K562 (cell line): ENCODE data around the gene COL16A1. TPM values are rescaled to one million over a fixed set of nuclear protein-coding genes. Genes with fewer than 3 reads are reported as not detected.

Experiments used
- ATAC-seq: fragments of 200-7000 bp; cut with Tn5 transposase; 3 replicates; pipeline ENCODE4 v1.9.1; 2020; ENCODE audit warnings: moderate library complexity
- BruUV-seq: library from RNA; stranded (reverse); fragments of 400-500 nt; replicated peaks from 2 replicates; lab custom pipeline; 2021; lab: Mats Ljungman, UMichigan
- CTCF ChIA-PET: fragments of 300-600 bp; formaldehyde crosslinking; extraction: SDS; loops from one replicate; lab custom pipeline; 2021; ENCODE audit warnings: low intra/inter-chr PET ratio; lab: Yijun Ruan, JAX
- POLR2A ChIA-PET: fragments of 300-600, 350-650 bp; sonication (Branson Sonifier 250); formaldehyde crosslinking; extraction: SDS; loops from one replicate; lab custom pipeline; 2021; ENCODE audit warnings: antibody characterized with exemption, inconsistent platforms; lab: Yijun Ruan, JAX
- DNase-seq, 4 experiments: peaks; one replicate each; pipeline versions ENCODE4 v3.0.0 to v3.0.0-alpha.2; 2011 to 2018; ENCODE audit warnings: low spot score in 3 of 4, mixed read lengths in 3 of 4; ENCODE audit errors: extremely low read depth in 1 of 4
- FAIRE-seq: peaks from 2 replicates; lab custom pipeline; 2011; peaks lifted over from hg19 to GRCh38; lab: Jason Lieb, UNC
- H2AFZ ChIP-seq: 2 replicates; pipeline ENCODE4 v1.6.0; 2011; ENCODE audit warnings: low read depth, low read length, control low read depth, inconsistent platforms
- H3K27ac ChIP-seq: fragments of 200-600 bp; 3 replicates; pipeline ENCODE4 v1.8.0; 2011; ENCODE audit warnings: low read depth, mild to moderate bottlenecking, control low read depth, inconsistent platforms, low read length, moderate library complexity, mixed read lengths; ENCODE audit errors: extremely low read depth
- H3K27me3 ChIP-seq, 2 experiments: fragments of 300-600 bp in 1 of 2; 2 replicates in 1 of 2; 3 replicates in 1 of 2; pipeline versions ENCODE4 v1.6.0 to v1.8.0; 2011; ENCODE audit warnings: inconsistent platforms in 2 of 2, low read length in 2 of 2, mild to moderate bottlenecking in 1 of 2, mixed read lengths in 1 of 2, moderate library complexity in 1 of 2; ENCODE audit not compliant: control insufficient read depth in 2 of 2, insufficient read depth in 2 of 2
- H3K36me3 ChIP-seq: fragments of 300-600 bp; 3 replicates; pipeline ENCODE4 v1.8.0; 2011; ENCODE audit warnings: mild to moderate bottlenecking, low read length, inconsistent platforms; ENCODE audit not compliant: control insufficient read depth, insufficient read depth
- H3K4me1 ChIP-seq, 2 experiments: fragments of 200-600 bp in 1 of 2; replicated peaks in 1 of 2; 2 replicates in 1 of 2; 3 replicates in 1 of 2; pipeline versions ENCODE4 v1.5.1 to v1.8.0; 2011; ENCODE audit warnings: inconsistent platforms in 2 of 2, low read length in 2 of 2, mild to moderate bottlenecking in 1 of 2, mixed read lengths in 1 of 2, moderate library complexity in 1 of 2; ENCODE audit not compliant: control insufficient read depth in 2 of 2, insufficient read depth in 2 of 2
- H3K4me2 ChIP-seq: 2 replicates; pipeline ENCODE4 v1.6.1; 2011; ENCODE audit warnings: low read length, control low read depth, inconsistent platforms, mixed read lengths; ENCODE audit not compliant: insufficient read depth
- H3K4me3 ChIP-seq: fragments of 200-600 bp; sonication (generic), shearing (Covaris generic); 2 replicates; pipeline ENCODE4 v1.5.1; 2016; ENCODE audit warnings: control low read depth, inconsistent platforms
- H3K79me2 ChIP-seq: fragments of 200-600 bp; 3 replicates; pipeline ENCODE4 v1.8.0; 2011; ENCODE audit warnings: low read length, inconsistent platforms; ENCODE audit not compliant: control insufficient read depth, insufficient read depth
- H3K9ac ChIP-seq, 2 experiments: 2 replicates each; pipeline versions ENCODE4 v1.6.0 to v1.6.1; 2011; ENCODE audit warnings: low read depth in 2 of 2, low read length in 2 of 2, control low read depth in 1 of 2, inconsistent platforms in 1 of 2, mild to moderate bottlenecking in 1 of 2, mixed read lengths in 1 of 2; ENCODE audit not compliant: insufficient read depth in 1 of 2
- H3K9me1 ChIP-seq: one replicate; pipeline ENCODE4 v1.6.0; 2011; ENCODE audit warnings: inconsistent platforms, mild to moderate bottlenecking, low read length, moderate library complexity; ENCODE audit not compliant: control insufficient read depth, insufficient read depth
- H3K9me3 ChIP-seq: replicated peaks from 2 replicates; pipeline ENCODE4 v1.5.1; 2011; ENCODE audit warnings: low read depth, low read length, inconsistent platforms; ENCODE audit not compliant: control insufficient read depth, insufficient read depth
- H4K20me1 ChIP-seq: replicated peaks from 2 replicates; pipeline ENCODE4 v1.6.1; 2011; ENCODE audit warnings: low read length, inconsistent platforms, mixed read lengths; ENCODE audit not compliant: control insufficient read depth, insufficient read depth
- EP300 ChIP-seq: IDR thresholded peaks from 2 replicates; pipeline ENCODE4 v1.6.1; 2012; ENCODE audit warnings: low read length, improper control_type of control experiment
- ZKSCAN8 ChIP-seq: fragments of 200-800 bp; sonication (Bioruptor generic); IDR thresholded peaks from 2 replicates; pipeline ENCODE4 v1.6.1; 2016; ENCODE audit warnings: missing genetic modification characterization, missing compliant biosample characterization
- ZNF551 ChIP-seq: fragments of 250-450 bp; sonication (Bioruptor Pico); IDR thresholded peaks from 2 replicates; pipeline ENCODE4 v1.5.0; 2021; ENCODE audit warnings: mild to moderate bottlenecking, moderate library complexity
- WGBS: fragments of 100-300 bp; shearing (Covaris generic); methylation state at CpG from one replicate; pipeline ENCODE4 v1.1.6; 2016; ENCODE audit warnings: low coverage, mixed read lengths; ENCODE audit not compliant: insufficient coverage; ENCODE audit errors: missing lambda C conversion rate; 5-methylcytosine and 5-hydroxymethylcytosine counted together
- in situ Hi-C: fragments of 300-500 bp; cut with MboI; formaldehyde crosslinking; loops from 4 replicates; pipeline ENCODE4 v1.15.0; 2018; ENCODE audit warnings: inconsistent platforms, mixed read lengths
- intact Hi-C: fragments of 100-400 bp; cut with micrococcal nuclease; formaldehyde crosslinking; loops from 2 replicates; pipeline ENCODE4 v1.14.2; 2022
- polyA plus RNA-seq, 8 experiments: library from polyadenylated mRNA; depleted of rRNA in 4 of 8; stranded (reverse) in 5 of 8; unstranded in 3 of 8; fragments of >200 nt; fragmentation: Nextera tagmentation in 2 of 8; fragmentation: Illumina TruSeq in 1 of 8; extraction: Ambion mirVana in 2 of 8; extraction: Trizol in 1 of 8; gene quantifications; 2 replicates each; pipeline versions ENCODE4 v1.2.1 to v1.2.3, GENCODE V29; 2011 to 2014; ENCODE audit warnings: inconsistent platforms in 1 of 8, missing spikeins in 1 of 8
- total RNA-seq, 7 experiments: library from RNA; depleted of rRNA in 6 of 7; stranded (reverse); fragments of >200 nt in 6 of 7; fragmentation: Illumina TruSeq in 2 of 7; extraction: Trizol in 2 of 7; gene quantifications; 2 replicates each; pipeline versions ENCODE4 v1.2.1 to v1.2.3, GENCODE V29; 2011 to 2021; ENCODE audit warnings: low replicate concordance in 1 of 7
- TF ChIP-seq, protein P1 (sequence below): sonication (generic); formaldehyde crosslinking; IDR thresholded peaks from 2 replicates; pipeline ENCODE4 v1.5.0; 2020; ENCODE audit warnings: missing genetic modification reagents
- TF ChIP-seq, protein P2 (sequence below): sonication (generic); formaldehyde crosslinking; IDR thresholded peaks from 2 replicates; pipeline ENCODE4 v1.9.0; 2022; ENCODE audit warnings: mild to moderate bottlenecking, missing genetic modification reagents

COL16A1 gene
- total and polyA plus RNA-seq, 9 of the 15 experiments (the other 6 are each of a cell fraction or from before 2014, with no cell fraction given): 0.11 to 0.60 (median 0.11) TPM; not detected in 6

DNA sequence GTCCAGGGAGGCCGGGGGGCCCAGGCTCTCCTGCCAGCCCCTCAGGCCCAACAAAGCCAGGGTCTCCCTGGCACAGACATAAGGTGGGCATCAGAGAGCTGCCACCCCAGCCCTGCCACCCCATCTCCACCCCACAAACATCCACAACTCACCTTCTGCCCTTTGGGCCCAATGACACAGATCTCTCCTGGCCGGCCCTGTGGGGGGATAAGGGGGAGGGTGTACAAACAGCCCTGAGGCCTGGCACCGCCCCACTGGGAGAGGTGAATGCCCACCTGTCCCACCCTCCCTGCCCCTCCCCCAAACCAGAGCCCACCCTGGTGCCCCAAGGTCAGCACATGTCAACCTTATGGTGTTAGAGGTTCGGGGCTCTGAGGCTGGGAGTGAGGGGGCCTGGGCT lies 12.4 kb downstream of the COL16A1 start:
- peaks cover 44% of the 10 kb centered on the region; the same call in 1 of the 2 replicates for H4K20me1 ChIP-seq
- ChIA-PET POLR2A (interaction anchor here (0.6 to 1.4 kb wide), 5 partner anchors 8 to 959 kb away, joined by 3 to 5 read pairs (median 4); partner anchors contain the start of gene RBBP4), CTCF (no interaction called here)
- no peaks in the 10 kb centered on the region for H3K9me3 ChIP-seq
- H2AFZ ChIP-seq: no peak overlapping the region
- WGBS: 0% methylated on average over 3 of the region's 4 CpGs
- no peaks in the 10 kb centered on the region for H3K9me1 ChIP-seq
- ATAC-seq: no peak
- H3K4me2 ChIP-seq: no peak overlapping the region
- peak overlapping the region in 1 of 2 experiments; percentile 36; a peak in 1 of 4 replicates for H3K9ac ChIP-seq
- H3K36me3 ChIP-seq: no peaks in the 10 kb centered on the region
- BruUV-seq: no TSS peak
- in situ Hi-C loops: no loop called here
- H3K4me3 ChIP-seq: no peak overlapping the region
- no peak for DNase-seq
- TF ChIP-seq ZKSCAN8 (CRISPR knock-in tag): no peak
- TF ChIP-seq, all 486 proteins: peak for 0
- intact Hi-C loops: no loop called here
- H3K4me1 ChIP-seq: peaks cover 0 to 6% of the 10 kb centered on the region in 2 experiments; a peak in 1 of 5 replicates
- H3K27ac ChIP-seq: no peak overlapping the region
- no peaks in the 10 kb centered on the region for H3K79me2 ChIP-seq
- H3K27me3 ChIP-seq: peaks cover 14 to 49% of the 10 kb centered on the region in 2 experiments; a peak in 4 of 5 replicates
- no peak for FAIRE-seq

DNA sequence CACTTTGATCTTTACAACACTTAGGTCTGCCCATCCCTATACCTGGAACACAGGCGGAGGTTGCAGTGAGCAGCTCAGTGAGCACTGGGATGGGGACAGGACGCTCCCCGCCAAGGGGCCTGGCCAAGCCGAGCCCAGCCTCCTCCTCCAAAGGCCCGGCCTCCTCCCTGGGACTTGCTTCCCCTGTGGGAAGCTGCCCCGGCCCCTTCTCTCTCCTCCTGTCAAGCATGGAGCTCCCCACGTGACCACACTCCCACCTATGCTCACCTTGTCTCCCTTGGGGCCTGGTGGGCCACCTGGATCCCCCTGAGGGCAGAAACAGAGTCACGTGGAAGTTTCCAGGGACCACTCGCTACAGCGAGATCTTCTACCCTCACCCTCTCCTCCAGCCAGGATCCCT lies 12.9 kb downstream of the COL16A1 start:
- 3% methylated on average over 10 of the region's 10 CpGs for WGBS
- intact Hi-C loops: no loop called here
- CTCF ChIA-PET: interaction anchor here (0.5 kb wide), 1 partner anchor 47 kb away, joined by 3 read pairs; no protein-coding TSS in a partner anchor

More for the DNA sequence above, 12.9 kb downstream of the COL16A1 start:
- H3K9ac ChIP-seq: no peak overlapping the region
- peaks cover 16 to 53% of the 10 kb centered on the region in 2 experiments; a peak in 4 of 5 replicates for H3K27me3 ChIP-seq
- DNase-seq (no peak), FAIRE-seq (no peak), ATAC-seq (peak; percentile 25; the same call in 1 of the 3 replicates)
- H3K4me3 ChIP-seq: no peak overlapping the region
- H3K79me2 ChIP-seq: no peaks in the 10 kb centered on the region
- BruUV-seq: no TSS peak
- H3K27ac ChIP-seq: no peak overlapping the region
- no peaks in the 10 kb centered on the region for H3K36me3 ChIP-seq
- TF ChIP-seq, protein P1, sequence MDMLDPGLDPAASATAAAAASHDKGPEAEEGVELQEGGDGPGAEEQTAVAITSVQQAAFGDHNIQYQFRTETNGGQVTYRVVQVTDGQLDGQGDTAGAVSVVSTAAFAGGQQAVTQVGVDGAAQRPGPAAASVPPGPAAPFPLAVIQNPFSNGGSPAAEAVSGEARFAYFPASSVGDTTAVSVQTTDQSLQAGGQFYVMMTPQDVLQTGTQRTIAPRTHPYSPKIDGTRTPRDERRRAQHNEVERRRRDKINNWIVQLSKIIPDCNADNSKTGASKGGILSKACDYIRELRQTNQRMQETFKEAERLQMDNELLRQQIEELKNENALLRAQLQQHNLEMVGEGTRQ (CRISPR knock-in tag): peak; percentile 56
- no peak for TF ChIP-seq ZNF551 (CRISPR knock-in tag)
- TF ChIP-seq EP300: no peak
- TF ChIP-seq, protein P2, sequence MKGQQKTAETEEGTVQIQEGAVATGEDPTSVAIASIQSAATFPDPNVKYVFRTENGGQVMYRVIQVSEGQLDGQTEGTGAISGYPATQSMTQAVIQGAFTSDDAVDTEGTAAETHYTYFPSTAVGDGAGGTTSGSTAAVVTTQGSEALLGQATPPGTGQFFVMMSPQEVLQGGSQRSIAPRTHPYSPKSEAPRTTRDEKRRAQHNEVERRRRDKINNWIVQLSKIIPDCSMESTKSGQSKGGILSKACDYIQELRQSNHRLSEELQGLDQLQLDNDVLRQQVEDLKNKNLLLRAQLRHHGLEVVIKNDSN (CRISPR knock-in tag): peak; percentile 67
- H2AFZ ChIP-seq: no peak overlapping the region
- peaks cover 47% of the 10 kb centered on the region; the same call in 1 of the 2 replicates for H4K20me1 ChIP-seq
- no peaks in the 10 kb centered on the region for H3K9me1 ChIP-seq
- no peak overlapping the region for H3K4me2 ChIP-seq
- no peaks in the 10 kb centered on the region for H3K9me3 ChIP-seq
- POLR2A ChIA-PET: interaction anchor here (0.6 to 0.9 kb wide), 3 partner anchors 11 to 53 kb away, joined by 4 to 5 read pairs (median 4); no protein-coding TSS in a partner anchor
- peaks cover 0 to 6% of the 10 kb centered on the region in 2 experiments; a peak in 1 of 5 replicates for H3K4me1 ChIP-seq
- in situ Hi-C loops: no loop called here
